ENCODE results near the gene OPCML.

The OPCML gene

DNA sequence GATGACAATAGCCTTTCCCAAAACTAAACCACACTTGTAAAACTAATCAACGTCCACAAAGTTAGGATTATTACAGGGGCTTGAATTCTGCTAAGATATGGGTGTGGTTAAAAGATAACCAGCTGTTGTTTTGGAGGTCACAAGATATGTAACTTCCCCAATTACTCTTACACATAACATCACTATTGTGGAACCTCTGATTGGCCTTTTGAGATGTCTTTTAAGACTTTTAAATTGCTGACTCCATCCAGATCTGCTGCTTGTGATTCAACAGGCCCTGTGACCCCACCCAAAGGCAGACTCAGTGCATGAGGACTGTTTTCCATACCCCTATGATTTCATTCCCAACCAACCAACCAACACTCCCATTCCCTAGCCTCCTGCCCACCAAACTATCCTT lies 893.9 kb downstream of the OPCML start:
- no peak for DNase-seq

DNA sequence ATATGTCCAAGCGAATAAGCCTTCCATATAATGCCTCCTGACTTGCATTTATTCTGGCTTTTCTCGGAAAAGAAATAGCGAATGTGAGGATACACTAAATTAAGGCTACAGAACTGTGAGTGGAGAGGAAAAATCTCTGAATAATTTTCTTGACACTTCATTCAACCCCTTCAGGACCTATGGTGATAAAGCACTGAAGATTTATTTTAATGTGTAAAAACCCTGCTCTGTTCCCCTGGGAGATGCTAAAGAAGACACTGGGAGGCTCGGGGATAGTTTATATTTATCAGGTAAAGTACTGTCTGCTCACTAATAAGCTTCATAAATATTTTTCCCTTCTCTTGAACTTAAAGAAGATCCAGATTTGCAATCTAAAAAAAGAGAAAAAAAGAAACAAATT lies 895.8 kb downstream of the OPCML start:
- DNase-seq = no peak

DNA sequence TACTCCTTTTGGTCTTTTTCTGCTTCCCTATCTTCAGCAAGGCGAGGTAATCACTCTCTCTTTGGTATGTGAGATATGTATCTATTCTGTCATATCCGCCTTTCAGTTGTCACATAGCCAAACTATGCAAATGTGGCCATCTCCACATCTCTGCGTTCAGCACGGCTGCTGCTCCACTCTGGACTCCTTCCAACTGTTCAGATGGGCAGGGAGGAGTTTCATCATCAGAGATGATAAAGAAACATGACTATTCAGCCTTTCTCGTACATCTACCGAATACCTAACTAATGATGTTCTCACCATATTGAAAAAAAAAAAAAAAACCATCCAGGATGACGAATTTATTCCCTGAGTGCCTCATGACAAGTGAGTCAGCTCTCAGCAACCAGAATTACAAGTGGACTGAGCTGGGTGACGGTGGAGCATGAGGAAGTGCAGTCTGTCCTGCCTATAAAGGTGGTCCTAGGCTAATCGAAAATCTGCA lies 899.6 kb downstream of the OPCML start:
- DNase-seq = no peak

DNA sequence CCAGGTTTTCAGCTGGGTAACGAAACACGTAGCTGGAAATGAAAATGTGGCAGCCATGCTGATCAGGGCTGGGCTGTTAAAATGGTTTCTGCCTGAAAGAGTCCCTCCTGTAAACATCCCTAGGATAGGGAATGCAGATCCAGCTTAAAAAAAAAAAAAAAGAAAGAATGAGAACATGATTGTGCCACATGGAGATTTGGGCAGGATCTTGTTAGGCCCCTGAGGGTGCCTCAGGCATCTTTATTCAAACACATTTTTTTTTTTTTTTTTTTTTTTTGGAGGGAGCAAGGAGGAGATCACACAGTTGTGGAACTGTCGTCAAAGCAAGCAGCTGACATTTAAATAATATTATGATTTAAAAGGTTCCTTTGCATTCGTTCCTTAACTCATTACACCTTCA lies 900.3 kb downstream of the OPCML start:
- no peak for DNase-seq

DNA sequence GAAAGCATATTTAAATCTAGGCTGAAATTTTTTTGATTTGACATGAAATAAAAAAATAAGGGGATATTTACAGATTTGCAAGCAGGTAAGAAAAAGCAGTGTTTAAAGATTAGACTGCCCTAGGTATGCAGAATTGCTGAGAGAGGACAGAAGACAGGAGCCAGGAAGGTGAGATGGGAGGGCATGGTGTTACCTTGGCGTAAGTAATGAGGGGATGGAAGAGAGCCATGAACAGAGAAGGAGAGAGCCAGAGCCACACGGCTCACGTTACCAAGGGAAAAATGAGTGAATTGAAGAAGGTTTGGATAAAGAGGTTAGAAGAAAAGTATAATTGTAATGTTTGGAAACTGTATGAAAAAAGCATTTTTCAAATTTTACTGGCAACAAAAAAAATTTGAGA lies 904.3 kb downstream of the OPCML start:
- no peak for DNase-seq

DNA sequence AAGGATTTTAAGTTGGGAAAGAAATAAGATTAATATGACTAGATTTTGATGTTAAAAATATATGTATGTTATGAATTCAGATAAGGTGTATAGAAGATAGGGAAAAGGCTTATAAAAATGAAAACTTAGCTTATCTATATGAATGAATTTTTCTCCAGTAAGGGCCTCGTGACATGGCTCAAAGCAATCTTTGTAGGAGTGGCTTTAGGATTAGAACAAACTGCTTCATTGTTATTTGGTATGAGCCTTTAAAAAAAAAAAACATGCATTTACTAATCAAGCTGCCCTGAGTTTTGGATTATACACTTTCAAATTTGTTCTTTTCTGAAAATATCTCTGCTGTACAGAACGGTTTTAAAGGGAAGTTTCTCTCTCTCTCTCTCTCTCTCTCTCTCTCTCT lies 905.9 kb downstream of the OPCML start:
- DNase-seq = no peak

DNA sequence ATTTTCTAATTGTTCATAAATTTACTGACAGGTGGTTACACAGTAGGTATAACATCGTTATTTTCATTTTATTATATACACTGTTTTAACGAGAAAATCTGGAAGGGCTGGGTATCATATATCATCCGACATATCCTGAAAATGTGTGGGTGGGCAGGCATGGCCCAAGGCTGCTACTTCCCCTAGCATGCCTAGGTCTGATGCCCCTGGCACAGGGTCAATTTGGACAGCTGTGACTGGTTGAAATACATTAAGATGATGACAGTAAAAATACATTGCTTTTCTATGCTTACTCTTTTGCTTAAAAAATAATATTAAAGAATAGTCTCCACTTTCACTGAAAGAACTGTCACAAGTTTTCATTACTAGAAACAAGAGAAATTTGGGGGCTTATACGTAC lies 908.8 kb downstream of the OPCML start:
- no peak for DNase-seq

DNA sequence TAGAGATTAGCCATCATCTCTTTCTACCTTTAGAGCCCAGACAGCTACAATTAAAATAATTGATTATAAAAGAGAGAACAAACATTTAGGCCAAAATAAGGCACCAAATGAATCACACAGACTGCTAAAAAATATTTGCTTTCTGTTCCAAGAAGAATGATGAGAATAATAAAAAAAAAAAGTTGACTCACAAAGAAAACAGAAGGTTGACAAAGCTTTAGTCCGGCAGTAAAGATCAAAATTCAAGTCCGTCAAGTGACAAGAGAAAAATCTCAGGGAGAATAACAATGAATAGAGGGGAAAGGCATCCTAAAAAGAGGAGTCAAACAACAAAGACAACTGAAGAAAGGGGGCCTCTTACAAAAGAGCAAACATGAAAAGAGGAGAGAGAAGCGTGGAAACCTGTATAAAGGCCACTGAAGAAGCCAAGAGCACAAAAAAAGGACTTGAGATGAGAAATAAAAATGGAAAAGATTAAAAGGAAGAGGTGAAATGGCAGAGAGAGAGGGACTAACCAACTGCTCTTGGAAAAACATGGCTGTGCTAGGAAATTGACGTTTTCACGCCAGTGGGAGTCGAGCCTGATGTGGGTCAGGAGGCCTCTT lies 910.2 kb downstream of the OPCML start:
- no peak for DNase-seq

DNA sequence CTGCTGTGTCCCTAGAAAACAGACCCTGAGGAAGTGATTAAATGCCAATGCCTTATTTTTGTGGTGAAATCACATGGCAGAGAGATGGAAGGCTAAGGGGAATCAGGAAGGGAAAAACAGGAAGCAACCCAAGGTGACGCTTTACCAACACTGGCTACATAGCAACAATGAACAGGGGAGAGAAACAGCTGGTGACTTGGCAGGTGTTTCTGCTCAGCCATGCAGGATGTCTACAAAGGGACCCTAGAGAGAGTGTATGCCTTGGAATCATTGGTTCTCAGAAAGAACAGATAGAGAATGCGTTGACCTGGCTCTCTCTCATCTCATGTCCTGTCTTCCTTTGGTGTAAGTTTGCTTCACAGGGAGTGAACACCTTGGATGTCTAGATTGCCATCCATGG lies 911.9 kb downstream of the OPCML start:
- no peak for DNase-seq

DNA sequence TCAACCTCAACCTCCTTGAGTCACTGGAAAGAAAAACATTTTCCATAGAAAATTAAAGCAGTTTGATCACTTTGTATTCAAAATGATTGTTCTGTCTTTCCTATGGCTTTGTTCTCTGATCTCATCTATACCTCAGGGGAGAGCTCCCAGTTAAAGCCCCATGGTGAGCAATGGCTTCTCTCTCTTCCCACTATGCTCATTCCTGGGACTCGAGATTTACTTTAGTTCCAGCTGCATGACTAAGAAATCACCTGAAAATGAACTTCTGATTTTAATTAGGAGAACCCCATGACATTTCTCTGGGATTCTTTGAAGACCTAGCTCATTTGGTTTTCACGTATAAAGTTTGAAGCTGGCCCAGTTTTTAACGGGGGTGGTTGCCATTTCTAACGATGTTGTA lies 921.5 kb downstream of the OPCML start:
- DNase-seq = no peak

DNA sequence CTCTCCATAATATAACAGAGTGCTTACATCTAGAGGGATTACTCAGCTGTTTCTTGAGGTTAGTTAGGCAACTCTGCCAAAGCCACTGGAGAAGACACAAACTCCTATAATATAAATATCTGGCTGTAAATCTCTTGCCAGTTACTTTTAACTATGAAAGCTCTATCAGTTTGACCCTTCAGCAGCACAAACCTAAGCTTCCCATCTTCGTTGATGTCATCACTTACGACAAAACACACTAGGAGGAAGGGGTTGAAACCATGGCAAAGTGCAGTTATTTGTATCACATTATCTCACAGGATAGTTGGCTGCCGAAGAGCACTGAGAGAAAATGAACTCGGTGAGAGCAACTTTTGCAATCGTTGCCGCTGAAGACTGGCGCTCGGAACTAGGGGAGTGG lies 922.1 kb downstream of the OPCML start:
- no peak for DNase-seq

DNA sequence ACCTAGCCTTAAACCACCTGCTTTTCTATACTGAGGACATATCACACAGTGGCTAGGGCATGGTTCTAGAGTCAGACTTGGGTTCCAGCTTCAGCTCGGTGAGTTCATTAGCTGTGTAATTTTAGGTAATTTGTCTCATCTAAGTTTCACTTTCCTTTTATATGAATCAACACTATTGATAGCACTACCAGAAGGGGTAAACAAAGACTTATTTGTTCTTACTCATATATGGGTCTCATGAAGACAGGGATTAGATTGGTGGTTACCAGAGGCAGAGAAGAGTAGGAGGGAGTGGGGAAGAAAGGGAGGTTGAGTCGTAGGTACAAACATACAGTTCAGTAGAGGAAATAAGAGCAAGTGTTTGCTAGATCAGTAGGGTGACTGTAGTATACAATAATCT lies 924.7 kb downstream of the OPCML start:
- no peak for DNase-seq

DNA sequence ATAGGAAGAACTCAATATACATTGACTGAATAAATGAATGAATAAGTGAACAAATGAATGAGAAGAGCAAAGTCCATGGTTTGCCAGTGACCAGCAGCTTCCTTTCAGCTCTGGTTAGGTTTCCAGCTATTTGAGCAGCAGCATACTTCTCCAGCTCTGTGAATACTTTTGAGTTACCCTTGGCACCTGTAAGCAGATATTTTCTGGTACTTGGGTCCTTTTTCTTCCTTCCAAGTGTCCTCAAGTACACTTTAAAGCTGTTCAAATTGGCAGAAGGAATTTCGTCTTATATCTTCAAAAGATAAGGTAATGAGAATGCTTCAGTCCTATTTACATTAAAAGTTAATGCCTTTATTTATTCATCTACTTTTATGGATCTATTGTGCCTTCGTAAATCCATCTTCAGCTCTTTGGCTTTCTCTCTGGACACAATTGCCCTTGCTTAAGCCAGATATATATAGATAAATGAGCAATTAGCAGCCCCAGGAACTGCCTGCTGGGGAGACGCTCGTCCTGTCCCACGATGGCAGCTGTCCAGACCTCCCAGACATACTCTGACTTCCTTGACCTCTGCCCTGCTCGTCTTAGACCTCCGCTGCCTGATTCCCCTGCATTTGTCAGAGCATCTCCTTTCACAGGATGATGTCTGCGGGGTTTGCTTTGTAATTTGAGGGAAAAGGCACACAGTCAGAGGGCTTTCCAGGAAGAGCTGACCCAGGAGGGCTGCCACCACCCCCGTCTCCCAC lies 926.3 kb downstream of the OPCML start:
- DNase-seq = no peak

DNA sequence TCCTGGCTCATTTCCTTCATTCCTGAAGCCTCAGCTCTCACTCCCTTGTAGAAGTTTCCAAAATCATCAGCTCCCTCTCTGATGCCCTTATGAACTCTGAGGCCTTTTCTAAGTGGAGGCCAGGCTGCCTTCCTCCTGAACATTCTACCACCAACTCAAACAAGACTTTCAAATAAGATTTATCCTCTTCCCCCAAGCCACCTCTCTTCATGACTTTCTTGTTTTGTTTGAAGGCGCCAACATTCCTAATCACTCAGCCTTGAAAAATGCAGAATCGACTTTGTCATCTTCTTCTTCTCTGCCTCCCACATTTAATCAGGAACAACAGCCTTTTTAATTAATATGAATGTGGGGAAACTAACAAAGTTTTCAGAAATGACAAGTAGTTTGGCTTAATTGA lies 927.9 kb downstream of the OPCML start:
- no peak for DNase-seq

DNA sequence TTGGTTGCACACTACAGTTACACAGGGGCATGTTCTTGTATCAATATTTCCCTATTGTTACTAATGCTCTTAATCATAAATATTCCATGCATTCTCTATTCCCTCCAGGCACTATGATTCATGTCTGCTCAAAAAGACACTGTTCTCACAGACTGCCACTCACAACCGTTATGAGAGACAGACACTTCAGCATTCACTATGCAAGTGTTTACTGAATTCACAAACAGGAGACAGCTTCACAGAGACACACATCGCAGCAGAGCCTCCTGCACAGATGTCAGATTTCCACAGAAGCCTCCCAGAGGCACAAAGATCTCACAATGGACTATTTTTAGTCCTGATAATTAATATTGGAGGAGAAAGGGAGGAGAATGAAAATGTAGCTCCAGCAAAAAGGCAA lies 930.4 kb downstream of the OPCML start:
- no peak for DNase-seq

DNA sequence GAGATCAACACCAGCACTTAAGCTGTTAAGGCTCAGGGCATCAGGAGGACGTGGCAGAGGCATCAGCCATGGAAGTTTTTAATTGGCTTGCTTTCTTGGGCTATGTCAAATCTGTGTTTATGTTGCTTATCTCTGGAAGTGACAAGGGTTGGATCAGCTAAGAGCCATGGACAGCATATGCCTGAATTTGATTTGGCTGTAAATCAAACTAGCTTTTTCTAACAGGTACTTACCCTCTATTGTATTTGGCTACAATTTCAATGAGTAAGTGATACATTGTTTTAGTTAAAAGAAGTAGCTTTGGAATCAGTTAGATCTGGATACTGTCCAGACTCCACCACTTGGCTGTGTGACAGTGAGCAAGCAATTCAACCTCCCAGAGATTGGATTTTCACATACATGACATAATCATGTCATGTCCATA lies 936.6 kb downstream of the OPCML start:
- DNase-seq = no peak

DNA sequence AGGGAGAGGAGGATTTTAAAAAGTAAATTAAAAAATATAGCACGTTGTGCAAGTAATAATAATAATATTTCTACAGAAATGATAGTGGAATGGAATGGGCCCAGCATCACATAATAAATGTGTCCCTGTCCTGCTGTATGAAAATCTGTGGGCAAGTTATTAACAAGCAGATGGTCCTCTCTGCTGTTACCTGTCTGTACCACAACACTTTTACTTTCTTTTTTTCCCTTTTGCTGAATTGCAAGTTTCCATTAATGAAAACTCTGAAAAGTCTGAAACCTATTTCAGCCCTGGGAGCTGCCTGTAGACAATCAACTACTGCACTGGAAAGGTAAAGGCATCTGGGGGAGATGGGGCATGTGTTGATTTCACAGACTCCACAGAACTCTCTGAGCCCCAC lies 937.1 kb downstream of the OPCML start:
- no peak for DNase-seq

DNA sequence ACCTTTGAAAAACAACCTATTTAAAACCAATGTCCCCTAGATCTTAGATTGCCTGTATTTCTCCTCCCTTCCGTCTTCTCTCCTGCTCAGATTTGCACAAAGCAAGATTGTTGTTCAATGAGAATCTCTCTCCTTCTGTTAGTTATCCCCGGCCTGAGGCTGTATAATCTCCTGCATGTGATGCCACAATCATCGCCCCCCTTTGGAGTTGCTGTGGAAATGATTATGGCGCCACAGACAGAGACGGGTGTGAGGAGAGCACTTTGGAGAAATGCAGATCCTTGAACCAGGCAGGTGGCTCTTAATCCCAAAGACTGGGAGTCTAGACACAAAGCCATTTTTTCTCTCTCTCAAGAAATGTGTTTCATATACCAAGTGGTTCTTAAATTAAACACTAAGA lies 941.3 kb downstream of the OPCML start:
- no peak for DNase-seq

DNA sequence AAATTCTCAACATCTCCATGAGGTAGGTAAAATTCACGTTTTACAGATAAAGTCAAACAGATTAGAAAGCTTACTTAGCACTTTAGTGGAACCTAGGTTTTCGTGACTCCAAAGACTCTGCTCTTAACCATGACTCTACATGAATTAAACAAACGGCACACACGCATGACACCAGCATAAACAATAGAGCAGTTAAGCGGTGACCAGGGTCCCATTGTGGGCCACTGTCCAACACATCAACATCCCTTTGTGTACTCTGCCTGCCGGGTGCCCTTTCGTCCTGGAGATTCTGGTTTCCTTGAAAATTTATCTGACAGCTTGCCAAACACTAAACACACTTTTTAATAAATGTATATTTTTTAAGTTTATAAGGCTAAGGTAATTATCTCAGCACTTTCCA lies 941.7 kb downstream of the OPCML start:
- no peak for DNase-seq

DNA sequence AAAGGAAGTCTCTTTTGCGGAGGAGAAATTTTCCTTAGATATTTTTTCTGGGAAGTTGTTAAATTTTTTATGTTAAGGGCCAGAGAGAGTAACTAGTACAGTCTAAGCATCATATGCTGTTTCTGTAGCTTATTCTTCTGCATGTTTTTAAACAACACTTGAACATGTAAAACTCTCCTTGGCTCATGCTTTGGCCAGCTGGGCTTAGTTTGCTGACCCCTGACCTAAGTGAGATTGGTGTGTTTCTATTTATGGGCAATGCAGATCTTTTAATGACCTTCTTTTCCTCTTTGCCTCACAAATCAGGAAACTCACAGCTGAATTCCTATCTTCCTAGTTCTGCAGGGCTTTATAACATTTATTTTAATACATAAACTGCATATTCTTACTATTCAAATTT lies 942.5 kb downstream of the OPCML start:
- DNase-seq = no peak

DNA sequence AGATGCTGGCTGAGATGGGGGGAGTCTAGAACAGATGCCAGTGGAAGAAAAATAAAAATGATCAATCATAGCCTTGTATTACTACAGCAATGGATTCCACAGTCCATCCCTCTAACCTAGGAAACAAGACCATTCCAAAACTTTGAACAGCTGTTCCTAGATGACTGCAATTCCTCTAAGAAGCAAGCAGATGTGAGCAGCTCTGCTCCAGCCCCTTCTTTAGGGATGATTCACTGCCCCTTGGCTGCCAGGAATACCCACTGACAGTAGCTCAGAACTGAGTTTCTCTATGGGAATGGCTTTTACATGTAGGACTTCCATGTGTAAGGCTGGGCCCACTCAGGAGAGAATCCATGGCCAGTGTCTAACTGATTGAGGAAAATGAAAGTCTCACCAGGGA lies 943.9 kb downstream of the OPCML start:
- DNase-seq = no peak

DNA sequence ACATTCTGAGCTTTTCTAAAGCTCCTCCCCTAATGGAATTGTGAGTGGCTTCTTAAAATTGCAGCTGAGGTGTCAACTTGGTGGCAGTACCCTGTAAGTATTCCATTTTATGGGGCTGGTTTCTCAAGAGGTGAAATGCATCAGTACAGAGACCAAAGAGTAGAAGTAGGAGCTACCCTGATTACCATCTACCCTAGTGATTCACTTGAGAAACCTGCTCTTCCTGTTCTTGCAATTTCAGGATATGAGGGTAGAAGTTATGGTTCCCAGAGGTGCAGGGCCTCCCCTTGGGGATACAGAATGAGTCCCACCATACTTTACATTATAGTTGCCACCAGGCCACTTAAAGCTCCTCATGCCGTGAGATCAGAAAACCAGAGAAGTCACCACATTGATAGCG lies 944.6 kb downstream of the OPCML start:
- DNase-seq = no peak

DNA sequence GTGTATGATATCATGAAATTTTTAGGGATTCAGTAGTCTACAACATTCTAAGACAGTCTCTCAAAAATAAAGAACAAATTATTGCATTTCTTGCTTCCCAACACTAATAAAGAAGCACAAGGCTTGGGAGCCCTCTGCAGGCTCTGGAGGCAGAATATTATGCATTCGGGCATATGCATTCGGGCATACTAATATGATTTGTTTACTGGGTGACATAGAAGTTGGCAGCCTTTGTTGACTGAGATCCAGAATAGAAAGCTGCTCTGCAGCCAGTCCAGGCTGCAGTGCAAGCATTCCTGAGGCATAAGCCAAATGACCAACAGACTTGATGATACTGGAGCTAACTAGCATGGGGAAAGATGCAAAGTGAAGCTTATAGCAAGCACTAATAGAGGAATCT lies 945.5 kb downstream of the OPCML start:
- no peak for DNase-seq

DNA sequence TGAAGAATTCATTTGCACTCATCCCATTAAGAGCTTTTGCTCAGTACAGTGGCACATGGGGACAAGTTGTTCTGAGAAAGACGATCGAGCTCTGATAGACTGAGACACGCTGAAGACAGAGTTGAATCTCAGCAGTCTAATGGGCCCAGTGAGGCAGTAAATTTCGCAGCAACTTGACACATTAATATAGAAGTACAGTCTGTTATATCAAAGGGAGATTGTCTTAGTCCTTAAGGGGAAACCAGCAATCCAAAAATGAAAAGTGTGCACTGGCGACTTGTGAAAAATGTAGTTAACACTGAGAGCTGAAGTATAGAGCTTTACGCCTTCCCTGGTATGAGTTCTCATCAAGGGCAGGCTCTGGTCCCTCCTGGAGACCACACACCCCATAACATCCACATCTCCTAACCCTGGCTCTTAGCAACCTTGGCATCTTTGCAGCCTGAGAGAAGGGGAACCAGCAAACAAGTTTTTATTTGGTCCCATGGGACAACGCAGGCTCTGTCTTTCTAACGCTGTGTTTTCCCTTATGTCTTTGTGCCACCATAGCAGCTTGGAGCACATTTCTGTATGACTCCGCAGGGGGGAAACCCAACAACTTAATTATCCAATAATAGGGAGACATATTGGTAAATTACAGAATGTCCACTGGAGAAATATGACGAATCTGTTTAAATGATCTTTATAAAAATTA lies 952.5 kb downstream of the OPCML start:
- no peak for DNase-seq

Measured in GDM1 (cell line).